ENCODE data around the gene BHLHE40. TPM values are rescaled to one million over a fixed set of nuclear protein-coding genes. Genes with fewer than 3 reads are reported as not detected.

Gene BHLHE40
- total and polyA plus RNA-seq, 7 experiments from 2014 or later, result 0.82 to 383 (median 4.3) TPM

DNA sequence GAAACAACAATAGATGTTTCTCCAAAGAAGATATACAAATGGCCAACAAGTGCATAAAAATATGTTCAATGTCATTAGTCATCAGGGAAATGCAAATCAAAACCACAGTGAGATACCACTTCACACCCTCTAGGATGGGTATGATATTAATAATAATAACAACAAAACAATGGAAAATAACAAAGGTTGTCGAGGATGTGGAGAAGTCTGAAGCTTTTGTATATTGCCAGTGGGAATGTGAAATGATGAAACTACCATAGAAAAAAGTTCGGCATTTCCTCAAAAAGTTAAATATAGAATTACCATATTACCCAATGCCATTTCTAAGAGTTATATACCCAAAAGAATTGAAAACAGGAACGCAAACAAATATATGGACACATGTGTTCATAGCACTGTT, 10.8 kb downstream of the BHLHE40 start:
- POLR2A ChIA-PET, result no interaction called here
- no peak overlapping the region for H3K27ac ChIP-seq (ENCODE audit: low read depth, low read length)
- no peaks in the 10 kb centered on the region for H3K9me3 Mint-ChIP-seq
- H3K36me3 ChIP-seq (ENCODE audit: control insufficient read depth in 2 of 3, insufficient read depth in 3 of 3, low read length in 3 of 3), result no peaks in the 10 kb centered on the region
- no peak for ATAC-seq
- no peak overlapping the region for H3K4me3 ChIP-seq (ENCODE audit: low read length)
- no peak overlapping the region for H3K4me3 Mint-ChIP-seq
- intact Hi-C loops (cut with micrococcal nuclease), result no loop called here
- H3K4me1 ChIP-seq (ENCODE audit: control insufficient read depth in 2 of 2, insufficient read depth in 2 of 2, low read length in 2 of 2), result peaks cover 13 to 22% of the 10 kb centered on the region in 2 donors
- CTCF ChIA-PET, result no interaction called here
- H3K4me1 Mint-ChIP-seq, result peaks cover 0 to 58% (median 15%) of the 10 kb centered on the region in 7 donors
- peaks cover 0 to 12% (median 0%) of the 10 kb centered on the region in 5 donors for H3K36me3 Mint-ChIP-seq
- no peaks in the 10 kb centered on the region for H3K27me3 ChIP-seq (ENCODE audit: control insufficient read depth in 2 of 2, insufficient read depth in 2 of 2, low read length in 2 of 2)
- no peak for DNase-seq
- no peak overlapping the region for H3K27ac Mint-ChIP-seq
- no peaks in the 10 kb centered on the region for H3K27me3 Mint-ChIP-seq
- H3K9me3 ChIP-seq (ENCODE audit: control insufficient read depth in 2 of 3, low read length in 3 of 3), result no peaks in the 10 kb centered on the region

DNA sequence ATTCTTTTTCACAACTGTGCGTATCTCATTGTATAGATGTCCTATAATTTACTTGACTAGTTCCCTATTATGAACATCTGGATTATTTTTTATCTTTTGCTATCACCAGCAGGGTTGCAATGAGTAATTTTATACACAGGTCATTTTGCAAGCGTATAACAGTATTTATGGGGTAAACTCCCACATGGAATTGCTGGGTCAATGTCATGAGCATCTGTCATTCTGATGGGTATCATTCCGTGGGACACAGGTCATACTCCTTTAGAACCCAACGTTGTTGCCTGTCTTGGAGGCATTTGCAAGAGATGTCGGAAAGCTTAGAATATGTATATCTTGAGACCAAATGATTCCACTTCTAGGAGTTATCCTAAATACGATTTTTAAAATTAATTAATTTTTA, 12.9 kb downstream of the BHLHE40 start:
- Histone ChIP-seq H3K27me3 (ENCODE audit: control insufficient read depth in 2 of 2, insufficient read depth in 2 of 2, low read length in 2 of 2) (no peaks in the 10 kb centered on the region), H3K36me3 (ENCODE audit: control insufficient read depth in 2 of 3, insufficient read depth in 3 of 3, low read length in 3 of 3) (no peaks in the 10 kb centered on the region), H3K27ac (ENCODE audit: low read depth, low read length) (no peak overlapping the region), H3K4me3 (ENCODE audit: low read length) (no peak overlapping the region), H3K4me1 (ENCODE audit: control insufficient read depth in 2 of 2, insufficient read depth in 2 of 2, low read length in 2 of 2) (peaks cover 3 to 7% of the 10 kb centered on the region in 2 donors), H3K9me3 (ENCODE audit: control insufficient read depth in 2 of 3, low read length in 3 of 3) (no peaks in the 10 kb centered on the region)
- intact Hi-C loops (cut with micrococcal nuclease), result no loop called here
- ATAC-seq, result no peak
- Mint-ChIP-seq H3K27ac (no peak overlapping the region), H3K4me1 (peaks cover 0 to 50% (median 4%) of the 10 kb centered on the region in 7 donors), H3K9me3 (no peaks in the 10 kb centered on the region), H3K36me3 (no peaks in the 10 kb centered on the region), H3K4me3 (no peak overlapping the region), H3K27me3 (no peaks in the 10 kb centered on the region)
- POLR2A ChIA-PET, result no interaction called here
- no peak for DNase-seq
- CTCF ChIA-PET, result no interaction called here

DNA sequence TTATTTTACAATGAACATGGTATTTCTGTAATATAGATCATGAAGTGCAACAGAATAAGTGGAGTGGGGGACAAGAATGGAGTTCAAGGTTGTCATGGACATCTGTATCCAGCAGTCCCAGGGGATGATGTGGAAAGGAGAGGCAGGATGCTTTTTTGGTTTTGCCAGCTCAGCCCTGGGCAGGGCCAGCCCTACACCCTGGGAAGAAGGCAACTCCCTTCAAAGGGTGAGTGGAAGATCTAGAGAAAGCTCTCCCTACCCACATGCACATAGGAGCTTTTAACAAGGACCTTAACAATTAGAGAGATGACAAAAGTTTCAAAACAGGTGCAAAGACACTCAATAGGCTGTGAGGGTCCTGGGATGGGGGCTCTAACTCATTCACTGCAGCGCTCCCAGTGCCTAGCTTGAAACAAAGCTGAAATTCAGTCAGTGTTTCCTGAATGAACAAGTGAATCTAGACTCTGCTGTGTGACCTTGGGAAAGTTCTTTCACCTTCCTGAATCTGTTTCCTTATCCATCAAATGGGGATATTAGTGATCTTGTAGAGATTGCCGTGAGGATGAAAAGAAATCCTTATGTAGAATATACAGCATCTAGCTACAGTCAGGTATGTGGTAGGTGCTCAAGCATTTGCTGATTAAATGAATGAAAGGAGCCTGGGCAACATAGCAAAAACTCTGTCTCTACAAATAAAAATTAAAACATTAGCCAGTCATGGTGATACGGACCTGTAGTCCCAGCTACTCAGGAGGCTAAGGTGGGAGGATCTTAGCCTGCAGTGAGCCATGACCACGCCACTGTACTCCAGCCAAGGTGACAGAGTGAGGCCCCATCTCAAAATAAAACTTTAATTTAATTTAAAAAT, 14.3 kb downstream of the BHLHE40 start:
- CTCF ChIA-PET, result interaction anchor here (0.6 kb wide), 1 partner anchor 12 kb away, joined by 6 read pairs; no protein-coding TSS in a partner anchor
- no peak overlapping the region for H3K27ac ChIP-seq (ENCODE audit: low read depth, low read length)
- H3K9me3 ChIP-seq (ENCODE audit: control insufficient read depth in 2 of 3, low read length in 3 of 3), result no peaks in the 10 kb centered on the region
- intact Hi-C loops (cut with micrococcal nuclease), result no loop called here
- no peak overlapping the region for H3K4me3 Mint-ChIP-seq
- peaks cover 0 to 41% (median 0%) of the 10 kb centered on the region in 7 donors for H3K4me1 Mint-ChIP-seq
- no peak overlapping the region for H3K27ac Mint-ChIP-seq
- ATAC-seq, result no peak
- no peaks in the 10 kb centered on the region for H3K36me3 Mint-ChIP-seq
- no peaks in the 10 kb centered on the region for H3K4me1 ChIP-seq (ENCODE audit: control insufficient read depth in 2 of 2, insufficient read depth in 2 of 2, low read length in 2 of 2)
- no peaks in the 10 kb centered on the region for H3K27me3 ChIP-seq (ENCODE audit: control insufficient read depth in 2 of 2, insufficient read depth in 2 of 2, low read length in 2 of 2)
- no peaks in the 10 kb centered on the region for H3K9me3 Mint-ChIP-seq
- no peaks in the 10 kb centered on the region for H3K27me3 Mint-ChIP-seq
- DNase-seq, result peak in 1 of 9 donors; percentile 17
- POLR2A ChIA-PET, result no interaction called here
- no peak overlapping the region for H3K4me3 ChIP-seq (ENCODE audit: low read length)
- H3K36me3 ChIP-seq (ENCODE audit: control insufficient read depth in 2 of 3, insufficient read depth in 3 of 3, low read length in 3 of 3), result no peaks in the 10 kb centered on the region

DNA sequence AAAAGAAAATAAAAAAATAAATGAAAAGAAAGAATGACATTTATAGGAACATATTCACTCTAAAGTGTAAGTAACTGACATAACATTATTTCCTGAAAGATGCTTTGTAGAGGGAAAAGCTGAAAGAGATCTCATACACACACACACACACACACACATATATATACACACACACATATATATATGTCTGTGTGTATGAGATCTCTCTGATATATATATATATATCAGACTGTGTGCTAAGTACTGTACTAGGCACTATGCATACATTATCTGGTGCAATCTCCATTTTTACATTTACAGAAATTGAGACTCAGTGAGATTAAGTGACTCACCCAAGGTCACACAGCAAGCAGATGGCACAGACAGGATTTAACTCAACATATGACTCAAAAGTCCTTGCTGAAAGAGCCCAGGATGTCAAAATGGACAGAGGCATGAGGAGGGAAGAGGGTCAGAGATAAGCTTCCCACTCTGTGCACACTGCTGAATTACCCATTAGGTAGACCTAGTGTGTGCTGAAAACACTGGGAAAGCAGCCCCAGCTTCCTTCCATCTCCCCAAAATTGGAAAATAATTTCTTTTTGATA, 15.0 kb downstream of the BHLHE40 start:
- Mint-ChIP-seq H3K27me3 (no peaks in the 10 kb centered on the region), H3K4me3 (no peak overlapping the region), H3K4me1 (peaks cover 0 to 38% (median 0%) of the 10 kb centered on the region in 7 donors), H3K27ac (peak overlapping the region in 1 of 9 donors; percentile 15), H3K9me3 (no peaks in the 10 kb centered on the region), H3K36me3 (no peaks in the 10 kb centered on the region)
- DNase-seq (peak in 1 of 9 donors; percentile 18), ATAC-seq (peak; percentile 54)
- CTCF ChIA-PET, result no interaction called here
- H3K27ac ChIP-seq (ENCODE audit: low read depth, low read length), result no peak overlapping the region
- H3K36me3 ChIP-seq (ENCODE audit: control insufficient read depth in 2 of 3, insufficient read depth in 3 of 3, low read length in 3 of 3), result no peaks in the 10 kb centered on the region
- no peak overlapping the region for H3K4me3 ChIP-seq (ENCODE audit: low read length)
- H3K27me3 ChIP-seq (ENCODE audit: control insufficient read depth in 2 of 2, insufficient read depth in 2 of 2, low read length in 2 of 2), result no peaks in the 10 kb centered on the region
- intact Hi-C loops (cut with micrococcal nuclease), result no loop called here
- POLR2A ChIA-PET, result no interaction called here
- no peaks in the 10 kb centered on the region for H3K4me1 ChIP-seq (ENCODE audit: control insufficient read depth in 2 of 2, insufficient read depth in 2 of 2, low read length in 2 of 2)
- no peaks in the 10 kb centered on the region for H3K9me3 ChIP-seq (ENCODE audit: control insufficient read depth in 2 of 3, low read length in 3 of 3)

DNA sequence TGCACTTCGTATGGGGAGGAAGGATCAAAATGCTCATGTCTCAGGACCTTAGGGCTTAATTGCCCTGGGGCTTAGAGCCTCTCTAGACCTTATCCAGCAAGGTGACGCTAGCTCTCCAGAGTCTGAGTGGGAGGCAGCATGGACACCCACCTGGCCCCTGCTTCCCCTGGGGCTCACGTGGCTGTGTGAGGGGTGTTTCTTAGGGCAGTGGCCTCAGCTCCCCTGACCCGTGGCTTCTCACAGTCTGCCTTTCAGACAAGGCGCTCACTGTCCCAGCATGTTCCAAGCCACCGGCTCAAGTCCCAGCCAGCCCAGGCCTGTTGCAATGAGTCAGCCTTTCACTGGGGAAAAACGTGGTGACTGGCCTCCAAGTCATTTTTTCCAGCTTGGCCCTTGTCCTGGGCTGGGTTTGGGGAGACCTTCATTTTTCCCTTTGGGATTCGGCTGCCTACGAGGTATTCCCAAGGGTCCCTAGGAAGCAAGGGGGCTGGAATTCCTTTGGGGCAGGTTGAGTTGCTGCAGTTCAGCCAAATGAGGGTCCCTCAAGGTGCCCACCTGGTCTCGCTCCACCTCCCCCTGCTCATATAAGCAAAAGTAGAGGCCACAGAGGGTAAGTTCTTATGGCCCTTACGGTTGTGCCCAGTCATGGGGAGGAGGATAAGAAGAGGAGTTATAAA, 15.7 kb downstream of the BHLHE40 start:
- Mint-ChIP-seq H3K4me1 (peaks cover 0 to 41% (median 0%) of the 10 kb centered on the region in 7 donors), H3K36me3 (no peaks in the 10 kb centered on the region), H3K27me3 (no peaks in the 10 kb centered on the region), H3K27ac (peak overlapping the region in 1 of 9 donors; percentile 15), H3K4me3 (no peak overlapping the region), H3K9me3 (no peaks in the 10 kb centered on the region)
- intact Hi-C loops (cut with micrococcal nuclease), result no loop called here
- no peaks in the 10 kb centered on the region for H3K27me3 ChIP-seq (ENCODE audit: control insufficient read depth in 2 of 2, insufficient read depth in 2 of 2, low read length in 2 of 2)
- no peaks in the 10 kb centered on the region for H3K36me3 ChIP-seq (ENCODE audit: control insufficient read depth in 2 of 3, insufficient read depth in 3 of 3, low read length in 3 of 3)
- H3K4me1 ChIP-seq (ENCODE audit: control insufficient read depth in 2 of 2, insufficient read depth in 2 of 2, low read length in 2 of 2), result no peaks in the 10 kb centered on the region
- H3K4me3 ChIP-seq (ENCODE audit: low read length), result no peak overlapping the region
- ChIA-PET CTCF (no interaction called here), POLR2A (interaction anchor here (0.6 kb wide), 1 partner anchor 102 kb away, joined by 4 read pairs; no protein-coding TSS in a partner anchor)
- DNase-seq, result peak in 1 of 9 donors; percentile 20
- H3K9me3 ChIP-seq (ENCODE audit: control insufficient read depth in 2 of 3, low read length in 3 of 3), result no peaks in the 10 kb centered on the region
- no peak for ATAC-seq
- no peak overlapping the region for H3K27ac ChIP-seq (ENCODE audit: low read depth, low read length)

DNA sequence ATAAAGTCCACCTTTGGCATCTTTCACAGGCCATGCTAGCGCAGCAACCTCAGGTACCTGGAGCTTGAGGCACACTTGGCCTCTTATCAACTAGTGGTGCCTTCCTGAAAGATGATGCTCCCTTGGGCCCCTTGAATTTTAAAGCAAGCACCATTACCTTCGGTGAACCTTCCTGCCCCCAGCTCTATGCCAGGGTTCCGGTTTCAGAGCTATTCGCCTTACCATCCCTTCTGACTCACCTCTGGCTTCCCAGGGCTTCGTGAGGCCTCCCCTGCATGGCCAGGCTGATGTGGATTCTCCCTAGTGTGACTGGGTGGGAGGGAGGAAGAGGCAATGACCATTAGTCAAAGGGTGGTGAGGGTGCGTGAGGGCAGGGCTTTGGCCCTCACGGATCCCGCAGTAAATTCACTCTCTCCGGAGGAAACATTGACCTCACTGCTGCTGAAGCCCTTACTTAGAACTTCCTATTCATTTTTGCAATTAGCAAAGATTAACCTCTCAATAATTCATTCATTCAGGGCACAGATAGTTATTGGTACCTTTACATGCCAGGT, 16.3 kb downstream of the BHLHE40 start:
- no peaks in the 10 kb centered on the region for H3K9me3 Mint-ChIP-seq

More for the DNA sequence above, 16.3 kb downstream of the BHLHE40 start:
- H3K27me3 Mint-ChIP-seq, result no peaks in the 10 kb centered on the region
- Histone ChIP-seq H3K27me3 (ENCODE audit: control insufficient read depth in 2 of 2, insufficient read depth in 2 of 2, low read length in 2 of 2) (no peaks in the 10 kb centered on the region), H3K27ac (ENCODE audit: low read depth, low read length) (no peak overlapping the region), H3K4me1 (ENCODE audit: control insufficient read depth in 2 of 2, insufficient read depth in 2 of 2, low read length in 2 of 2) (no peaks in the 10 kb centered on the region), H3K4me3 (ENCODE audit: low read length) (no peak overlapping the region), H3K9me3 (ENCODE audit: control insufficient read depth in 2 of 3, low read length in 3 of 3) (no peaks in the 10 kb centered on the region), H3K36me3 (ENCODE audit: control insufficient read depth in 2 of 3, insufficient read depth in 3 of 3, low read length in 3 of 3) (no peaks in the 10 kb centered on the region)
- H3K4me1 Mint-ChIP-seq, result peaks cover 0 to 46% (median 0%) of the 10 kb centered on the region in 7 donors
- intact Hi-C loops (cut with micrococcal nuclease), result loop anchor here in 1 of 2 donors (1.0 kb wide), 1 partner anchor 7 kb away; no protein-coding TSS in a partner anchor
- H3K27ac Mint-ChIP-seq, result no peak overlapping the region
- POLR2A ChIA-PET, result no interaction called here
- ATAC-seq (no peak), DNase-seq (peak in 1 of 9 donors; percentile 16)
- H3K4me3 Mint-ChIP-seq, result no peak overlapping the region
- H3K36me3 Mint-ChIP-seq, result no peaks in the 10 kb centered on the region
- CTCF ChIA-PET, result no interaction called here
